OCI-LY7 (cell line): ENCODE measurements around the gene COMMD1.
"Not testable (repeated sequence)": the region's sequence is repeated elsewhere in the genome, so short reads cannot be mapped to it uniquely, and the experiment has no call there.

Experiments
- EZH2phosphoT487 ChIP-seq: fragments of 200-600 bp; sonication (generic); IDR thresholded peaks from 2 replicates; pipeline ENCODE4 v1.6.1; 2018; ENCODE audit warnings: low read depth, borderline replicate concordance, mild to moderate bottlenecking, mixed run types, antibody characterized with exemption, low read length, moderate library complexity, mixed read lengths
- TF ChIP-seq, protein P1 (sequence below): fragments of 200-600 bp; sonication (generic); conservative IDR thresholded peaks from 2 replicates; pipeline ENCODE4 v1.5.1; 2014; ENCODE audit warnings: mild to moderate bottlenecking, antibody characterized with exemption, low read length, moderate library complexity, mixed read lengths

DNA sequence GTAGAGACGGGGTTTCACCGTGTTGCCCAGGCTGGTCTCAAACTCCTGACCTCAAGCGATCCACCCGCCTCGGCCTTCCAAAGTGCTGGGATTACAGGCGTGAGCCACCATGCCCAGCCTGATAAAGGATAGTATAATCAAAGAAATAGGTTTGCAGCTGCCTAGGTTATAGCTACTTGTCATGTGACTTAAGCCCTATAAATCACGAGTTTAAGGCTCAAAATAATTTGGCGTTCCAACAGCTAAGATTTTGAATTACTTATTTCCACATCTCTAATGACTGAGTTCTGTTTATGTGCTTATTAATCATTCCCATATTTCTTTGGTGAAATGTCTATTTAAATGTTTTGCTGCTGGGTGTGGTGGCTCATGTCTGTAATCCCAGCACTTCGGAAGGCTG is 49.4 kb downstream of the COMMD1 start:
- TF ChIP-seq, protein P1, sequence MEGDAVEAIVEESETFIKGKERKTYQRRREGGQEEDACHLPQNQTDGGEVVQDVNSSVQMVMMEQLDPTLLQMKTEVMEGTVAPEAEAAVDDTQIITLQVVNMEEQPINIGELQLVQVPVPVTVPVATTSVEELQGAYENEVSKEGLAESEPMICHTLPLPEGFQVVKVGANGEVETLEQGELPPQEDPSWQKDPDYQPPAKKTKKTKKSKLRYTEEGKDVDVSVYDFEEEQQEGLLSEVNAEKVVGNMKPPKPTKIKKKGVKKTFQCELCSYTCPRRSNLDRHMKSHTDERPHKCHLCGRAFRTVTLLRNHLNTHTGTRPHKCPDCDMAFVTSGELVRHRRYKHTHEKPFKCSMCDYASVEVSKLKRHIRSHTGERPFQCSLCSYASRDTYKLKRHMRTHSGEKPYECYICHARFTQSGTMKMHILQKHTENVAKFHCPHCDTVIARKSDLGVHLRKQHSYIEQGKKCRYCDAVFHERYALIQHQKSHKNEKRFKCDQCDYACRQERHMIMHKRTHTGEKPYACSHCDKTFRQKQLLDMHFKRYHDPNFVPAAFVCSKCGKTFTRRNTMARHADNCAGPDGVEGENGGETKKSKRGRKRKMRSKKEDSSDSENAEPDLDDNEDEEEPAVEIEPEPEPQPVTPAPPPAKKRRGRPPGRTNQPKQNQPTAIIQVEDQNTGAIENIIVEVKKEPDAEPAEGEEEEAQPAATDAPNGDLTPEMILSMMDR, result not testable (repeated sequence)
- TF ChIP-seq EZH2phosphoT487, result not testable (repeated sequence)
